HG03159 (cell line): ENCODE data around the gene SAPCD2.
"Not testable (repeated sequence)": the region's sequence is repeated elsewhere in the genome, so short reads cannot be mapped to it uniquely, and the experiment has no call there.

Experiments
- ATAC-seq: cut with Tn5 transposase; IDR thresholded peaks from one replicate; pipeline ENCODE4 v1.9.1; 2021; ENCODE audit warnings: mild to moderate bottlenecking, moderate library complexity; ENCODE audit not compliant: unreplicated experiment

Gene SAPCD2

DNA sequence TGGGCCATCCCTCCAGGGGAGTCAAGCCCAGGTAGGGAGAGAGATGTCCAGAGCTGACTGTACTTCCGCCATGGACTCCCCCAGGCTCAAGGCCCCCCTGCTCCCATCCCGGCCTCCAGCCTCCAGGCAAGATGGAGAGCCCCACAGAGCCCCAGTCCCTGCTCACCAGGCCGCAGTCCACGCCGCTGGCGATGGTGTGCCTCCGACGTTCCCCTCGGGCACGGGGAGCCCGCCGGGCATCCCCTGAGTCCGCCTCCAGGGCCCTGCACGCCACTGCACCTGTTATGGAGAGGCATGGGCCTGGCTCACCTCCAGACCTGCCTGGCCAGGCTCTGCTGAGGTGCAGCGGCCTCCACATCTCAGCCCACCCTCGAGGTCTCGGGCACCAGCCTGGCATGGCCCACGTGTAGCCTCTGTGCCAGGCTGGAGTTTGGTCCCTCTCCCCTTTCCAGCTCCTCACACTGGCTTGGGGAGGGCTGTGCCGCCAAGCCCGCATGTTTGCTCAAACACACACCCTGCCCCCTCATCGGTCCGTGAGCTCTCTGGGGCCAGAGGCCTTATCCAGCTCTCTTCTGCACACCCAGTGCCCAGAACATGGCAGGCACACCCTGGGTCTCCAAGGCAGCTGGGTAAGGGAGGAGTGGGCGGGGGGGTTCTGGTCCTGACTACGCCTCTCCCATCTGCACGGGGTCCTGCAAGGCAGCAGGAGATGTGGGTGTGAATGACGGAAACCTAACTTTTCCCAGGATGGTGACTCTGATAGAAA lies 4.1 kb downstream of the SAPCD2 start:
- no peak for ATAC-seq

DNA sequence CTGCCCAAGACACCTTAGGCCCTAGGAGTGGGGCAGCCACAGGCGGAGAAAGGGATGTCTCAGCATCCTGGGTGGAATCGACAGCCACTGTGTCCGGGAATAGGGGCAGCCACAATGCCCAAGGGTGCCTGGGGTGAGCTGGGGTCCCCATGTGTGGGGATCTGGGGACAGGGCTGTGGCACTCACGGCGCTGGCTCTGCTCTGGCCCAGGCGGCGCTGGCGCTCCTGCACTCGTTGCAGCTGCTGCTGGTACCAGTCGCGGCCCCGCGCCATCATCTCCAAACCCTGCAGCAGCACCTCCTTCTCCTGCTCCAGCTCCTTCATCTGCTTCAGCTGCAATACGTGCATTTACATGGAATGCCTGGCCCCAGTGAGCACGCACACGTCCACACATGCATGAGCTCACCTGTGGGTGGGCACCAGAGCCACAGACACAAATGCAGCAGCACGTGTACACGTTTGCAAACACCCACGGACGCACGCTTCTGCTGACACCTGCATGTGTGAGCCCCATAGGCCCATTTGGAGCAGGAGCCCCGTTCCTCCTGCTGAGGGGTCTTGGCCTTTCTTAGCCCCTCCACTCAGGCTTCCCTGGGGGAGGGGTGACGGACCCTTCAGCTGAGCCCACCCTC lies 4.9 kb downstream of the SAPCD2 start:
- ATAC-seq, result no peak

DNA sequence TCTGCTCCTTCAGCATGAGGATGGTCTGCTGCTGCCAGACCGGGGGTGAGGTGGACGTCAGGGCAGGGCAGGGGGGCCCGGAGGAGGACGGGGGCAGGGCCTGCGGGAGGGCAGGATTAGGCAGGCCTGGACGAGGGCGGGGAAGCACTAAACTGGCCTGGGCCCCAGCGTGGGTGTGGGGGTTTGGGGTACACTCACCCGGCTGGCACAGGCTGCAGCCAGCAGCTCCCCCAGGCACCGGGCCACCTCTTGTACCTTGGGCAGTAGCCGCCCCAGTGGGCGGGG lies 5.5 kb downstream of the SAPCD2 start:
- ATAC-seq, result no peak

DNA sequence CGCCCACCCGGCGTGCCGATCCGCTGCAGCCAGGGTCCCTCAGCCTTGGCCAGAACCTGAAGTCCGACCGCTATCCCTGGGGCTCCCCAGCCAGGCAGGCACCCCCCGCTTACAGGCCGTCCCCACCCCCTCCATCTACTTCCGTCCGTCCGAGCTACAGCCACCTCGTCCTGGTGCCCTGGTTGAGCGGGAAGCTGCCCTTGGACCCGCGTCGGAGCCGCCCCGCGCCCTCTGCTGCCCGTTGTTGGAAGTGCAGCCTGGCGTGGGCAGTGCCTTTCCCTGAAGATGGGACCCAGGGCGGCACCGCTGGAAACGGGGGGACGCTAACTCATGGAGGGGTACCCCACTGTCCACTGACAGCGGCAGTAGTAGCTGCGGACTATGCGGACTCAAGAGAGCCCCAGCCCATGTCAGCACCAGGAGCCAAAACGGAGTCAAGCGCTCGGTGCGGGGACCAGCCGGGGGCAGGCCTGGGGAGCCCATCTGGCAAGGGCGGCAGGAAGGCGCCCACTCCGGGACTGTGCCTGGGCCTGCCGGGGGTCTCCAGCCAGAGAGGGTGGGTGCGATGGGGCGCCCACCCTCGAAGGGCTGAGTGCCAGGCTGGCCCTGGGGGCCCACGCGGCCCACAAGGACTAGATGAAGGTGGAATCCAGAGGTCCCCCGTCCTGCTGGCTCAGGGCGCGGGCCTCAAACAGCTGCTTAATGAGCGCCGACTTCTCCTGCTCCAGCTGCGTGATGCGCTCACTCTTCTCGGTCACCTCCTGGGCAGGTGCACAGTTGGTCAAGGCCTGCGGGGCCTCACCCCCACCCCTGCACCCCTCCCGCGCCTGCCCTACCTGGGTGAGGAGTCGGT lies 6.1 kb downstream of the SAPCD2 start:
- no peak for ATAC-seq

DNA sequence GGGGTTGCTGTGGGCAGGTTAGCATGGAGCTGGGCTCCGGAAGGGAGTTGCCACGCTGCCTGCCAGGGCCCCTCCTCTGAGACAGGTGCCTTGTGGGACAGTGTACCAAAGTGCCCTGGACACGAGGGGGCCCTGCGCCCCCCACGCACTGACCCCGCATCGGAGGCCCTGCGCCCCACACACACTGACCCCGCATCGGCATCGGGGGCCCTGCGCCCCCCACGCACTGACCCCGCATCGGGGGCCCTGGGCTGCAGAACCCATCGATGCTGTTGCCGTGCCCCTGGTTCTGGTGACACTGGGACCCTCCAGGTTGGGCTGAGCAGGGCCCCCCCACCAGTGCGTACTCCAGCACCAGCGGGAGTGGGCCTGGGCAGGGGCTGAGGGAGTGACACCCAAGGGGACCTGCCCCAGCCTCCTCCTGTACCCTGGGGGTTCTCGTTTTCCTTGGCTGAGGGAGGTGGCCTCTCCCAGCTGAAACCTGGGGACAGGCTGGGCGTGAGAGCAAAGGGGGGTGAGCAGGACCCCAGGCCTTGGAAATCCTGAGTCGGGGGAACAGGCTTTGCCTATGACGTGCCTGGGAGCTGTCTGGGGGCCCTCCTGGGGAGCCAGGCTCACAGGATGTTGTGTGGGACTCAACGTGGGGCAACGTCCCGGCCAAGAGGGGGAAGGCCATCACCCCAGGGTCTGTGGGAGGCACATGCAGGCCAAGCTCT lies 6.9 kb downstream of the SAPCD2 start:
- no peak for ATAC-seq

- ATAC-seq, result not testable (repeated sequence)
These were observed 7.6 kb downstream of the SAPCD2 start for GRCh38 chr9:137062798-137063197.

- no peak for ATAC-seq
These were observed 8.0 kb downstream of the SAPCD2 start for GRCh38 chr9:137062384-137062783.

- ATAC-seq, result no peak
These were observed 11.7 kb downstream of the SAPCD2 start for GRCh38 chr9:137058521-137059234.

DNA sequence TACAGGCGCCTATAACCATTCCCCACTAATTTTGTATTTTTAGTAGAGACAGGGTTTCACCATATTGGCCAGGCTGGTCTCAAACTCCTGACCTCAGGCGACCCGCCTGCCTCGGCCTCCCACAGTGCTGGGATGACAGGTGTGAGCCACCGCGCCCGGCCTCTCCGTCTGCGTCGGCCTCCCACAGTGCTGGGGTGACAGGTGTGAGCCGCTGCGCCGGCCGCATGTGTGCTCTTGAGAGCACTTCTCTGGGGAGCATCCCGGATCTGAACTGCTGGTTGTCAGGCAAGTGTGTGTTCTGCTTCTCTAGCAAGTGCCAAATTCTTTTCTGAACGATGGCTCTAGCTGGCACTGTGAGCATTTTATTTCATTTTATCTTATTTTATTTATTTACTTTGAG lies 12.8 kb downstream of the SAPCD2 start:
- ATAC-seq, result no peak

DNA sequence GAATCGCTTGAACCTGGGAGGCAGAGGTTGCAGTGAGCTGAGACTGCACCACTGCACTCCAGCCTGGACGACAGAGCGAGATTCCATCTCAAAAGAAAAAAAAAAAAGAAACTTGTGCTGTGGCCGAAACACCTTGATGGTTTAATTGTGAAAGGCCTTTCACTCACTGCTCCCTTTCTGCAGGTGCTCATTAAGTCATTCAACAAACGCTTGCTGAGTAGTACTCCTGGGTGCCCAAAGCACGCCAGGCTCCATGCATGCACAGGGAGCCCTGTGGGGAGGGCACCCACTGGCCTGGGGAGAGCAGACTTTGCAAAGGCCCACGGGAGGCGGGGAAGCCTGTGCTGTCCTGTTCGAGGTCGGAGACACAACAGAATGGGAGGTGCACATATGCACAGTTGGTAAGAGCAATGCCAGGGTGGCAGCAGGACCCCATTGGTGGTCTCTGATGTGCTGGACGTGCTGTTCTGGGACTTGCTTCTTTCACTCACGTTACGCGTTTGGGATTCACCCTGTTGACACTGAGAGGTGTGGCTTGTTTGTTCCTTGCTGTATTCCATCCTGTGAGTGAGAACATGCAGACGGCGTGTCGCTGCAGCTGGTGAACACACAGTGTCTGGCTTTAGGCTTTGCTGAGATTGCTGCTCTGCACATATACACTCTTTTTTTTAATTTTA lies 13.5 kb downstream of the SAPCD2 start:
- no peak for ATAC-seq

DNA sequence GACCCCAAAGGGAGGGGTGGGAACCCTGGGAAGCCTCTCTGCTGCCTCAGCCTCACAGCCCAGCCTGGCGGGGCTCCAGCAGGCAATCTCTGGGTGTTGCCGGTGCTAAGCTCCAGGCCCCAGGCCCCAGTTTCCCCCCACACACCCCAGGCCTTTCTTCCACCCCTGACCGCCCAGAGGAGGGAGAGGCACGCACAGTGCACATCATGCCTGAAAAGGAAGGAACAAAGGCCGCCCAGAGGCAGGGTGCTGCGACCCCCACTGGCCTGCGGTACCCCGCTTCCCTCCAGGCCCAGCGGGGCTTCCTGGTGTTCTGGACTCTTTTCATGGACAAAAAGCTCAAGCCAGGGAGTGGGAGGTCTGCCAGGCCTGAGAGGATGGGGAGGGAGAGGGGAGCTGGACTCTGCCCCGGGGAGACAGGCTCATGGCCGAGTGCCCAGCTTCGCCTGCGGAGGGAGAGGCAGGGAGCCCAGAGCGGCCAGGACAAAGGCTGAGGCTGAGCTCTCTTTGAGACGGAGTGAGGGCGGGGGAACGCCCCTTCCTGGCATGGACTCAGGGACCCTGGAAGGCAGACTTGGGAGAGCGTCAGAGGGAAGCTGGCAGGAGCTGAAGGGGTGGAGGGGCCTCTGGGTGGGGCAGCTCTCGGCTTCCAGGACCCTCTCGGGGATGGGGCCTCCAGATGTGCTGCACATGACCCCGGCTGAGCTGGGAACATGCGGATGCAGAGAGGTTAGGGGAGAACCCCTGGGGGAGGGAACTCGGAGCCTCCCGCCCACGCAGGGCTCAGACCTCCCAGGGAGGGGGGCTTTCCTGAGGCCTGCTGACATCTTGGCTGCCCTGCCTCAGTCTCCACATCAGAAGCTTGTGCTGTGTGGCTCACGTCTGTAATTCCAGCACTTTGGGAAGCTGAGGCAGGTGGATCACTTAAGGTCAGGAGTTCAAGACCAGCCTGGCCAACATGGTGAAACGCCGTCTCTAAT lies 14.7 kb downstream of the SAPCD2 start:
- ATAC-seq, result no peak

GRCh38 chr9:137054932-137055384 lies 15.4 kb downstream of the SAPCD2 start:
- ATAC-seq, result no peak

DNA sequence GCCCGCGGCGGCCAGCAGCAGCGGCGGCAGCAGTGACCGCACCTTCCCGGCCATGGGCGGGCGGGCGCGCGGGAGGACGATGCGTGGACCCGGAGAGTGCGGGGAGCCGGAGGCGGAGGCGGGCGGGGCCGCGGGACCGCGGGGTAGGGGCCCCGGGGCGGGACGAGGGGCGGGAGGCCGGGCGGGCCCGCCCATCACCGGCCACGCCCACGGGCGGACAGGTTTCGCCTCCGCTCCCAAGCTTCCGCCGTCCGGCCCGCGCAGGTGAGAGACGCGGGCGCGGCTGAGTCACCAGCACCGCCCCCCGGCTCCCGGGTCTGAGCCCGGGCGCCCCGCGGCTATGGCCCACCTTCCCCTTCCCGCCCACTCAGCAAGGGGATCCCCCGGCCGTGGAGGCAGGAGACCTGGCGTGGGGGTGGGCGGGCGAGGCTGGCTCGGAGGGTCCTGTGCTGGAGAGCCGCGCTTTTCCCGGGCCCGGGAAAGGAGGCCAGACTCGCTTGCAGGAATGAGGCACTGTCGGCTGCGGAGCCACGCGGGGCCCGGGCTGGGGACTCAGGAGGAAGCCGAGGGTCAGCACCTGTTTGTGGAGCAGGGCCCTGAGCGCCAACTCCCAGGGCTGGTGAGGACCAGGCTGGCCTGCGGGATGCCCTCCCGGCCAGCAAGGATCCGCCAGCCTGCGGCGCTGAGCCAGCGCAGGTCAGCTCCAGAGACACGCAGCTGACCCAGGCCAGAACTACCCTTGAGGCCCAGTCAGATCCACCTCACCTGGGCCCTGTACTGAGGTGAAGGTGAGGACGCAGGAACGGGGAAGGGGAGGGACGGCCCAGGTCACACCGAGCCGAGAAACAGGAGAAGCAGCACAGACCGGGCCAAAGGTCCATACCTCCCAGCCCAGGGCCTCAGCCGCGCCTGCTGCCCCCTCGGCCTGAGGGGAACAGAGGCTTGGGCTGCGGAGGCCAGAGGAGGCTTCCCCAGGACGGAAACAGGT lies 16.1 kb downstream of the SAPCD2 start, which contains the start of gene ENTPD2:
ENTPD2 (minus strand) TSS at position 118 of the 988 bp plus-strand sequence; CDS start at position 54, 64 bp downstream.
- ATAC-seq, result no peak

DNA sequence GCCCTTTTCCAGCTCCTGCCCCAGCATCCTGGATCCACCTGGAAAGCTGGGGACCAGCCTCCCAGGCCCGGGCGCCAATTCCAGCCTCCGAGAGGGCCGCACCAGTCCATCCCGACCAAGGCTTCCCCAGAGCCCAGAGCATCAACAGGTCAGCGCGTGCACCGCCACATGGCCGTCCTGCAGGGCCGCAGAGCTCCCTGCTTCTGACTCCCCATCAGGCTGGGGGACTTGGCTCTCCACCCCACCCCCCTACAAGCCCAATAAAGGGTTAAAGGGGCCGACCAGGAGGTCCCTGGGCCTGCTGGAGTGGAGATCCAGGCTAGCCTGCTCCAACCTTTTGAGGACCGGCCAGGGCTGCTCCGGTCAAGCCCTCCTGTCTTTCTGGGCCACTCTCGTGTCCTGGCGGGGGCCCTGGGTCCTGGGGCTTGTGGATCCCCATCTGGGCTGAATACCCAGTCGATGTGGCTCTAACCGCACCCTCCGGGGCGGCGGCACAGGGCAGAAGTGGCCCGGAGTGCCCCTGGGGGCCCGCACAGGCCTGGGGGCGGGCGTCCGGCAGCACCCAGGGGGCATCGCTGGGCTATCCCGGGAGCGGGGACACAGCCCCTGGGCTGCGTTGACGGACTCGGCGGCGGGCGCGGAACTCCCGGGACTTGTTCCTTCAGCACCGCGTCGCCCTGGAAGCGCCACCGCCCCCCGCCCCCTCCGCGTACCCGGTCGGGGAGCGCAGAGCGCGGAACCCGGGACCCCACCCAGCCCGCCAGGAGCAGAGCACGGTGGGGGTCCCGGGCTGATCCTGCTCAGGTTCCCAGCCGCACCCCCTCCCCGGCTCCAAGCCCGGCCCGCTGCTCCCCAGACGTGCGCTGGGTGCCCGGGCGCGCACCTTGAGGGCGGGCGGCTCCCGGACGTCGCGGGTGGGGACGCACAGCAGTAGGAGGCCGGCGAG lies 17.1 kb downstream of the SAPCD2 start:
- ATAC-seq, result no peak

GRCh38 chr9:137052293-137052692 lies 18.1 kb downstream of the SAPCD2 start:
- ATAC-seq, result no peak

GRCh38 chr9:137051145-137051724 lies 19.1 kb downstream of the SAPCD2 start:
- ATAC-seq, result no peak
